H1 (cell line): Measurements from ENCODE around the gene AAK1. TPM values are rescaled to one million over a fixed set of nuclear protein-coding genes. Genes with fewer than 3 reads are reported as not detected.

ENCODE experiments used
- ATF2 ChIP-seq: IDR thresholded peaks from 2 replicates; pipeline ENCODE4 v1.6.1; 2012; ENCODE audit warnings: low read length, inconsistent platforms
- ATF3 ChIP-seq: IDR thresholded peaks from 2 replicates; pipeline ENCODE4 v1.6.1; 2011; ENCODE audit warnings: low read depth, mild to moderate bottlenecking, low read length; ENCODE audit not compliant: insufficient read depth
- RAD21 ChIP-seq, 2 experiments: IDR thresholded peaks in 1 of 2; conservative IDR thresholded peaks in 1 of 2; 2 replicates each; pipeline ENCODE4 v1.6.1; 2011; ENCODE audit warnings: low read depth in 2 of 2, low read length in 2 of 2, improper control_type of control experiment in 1 of 2, inconsistent platforms in 1 of 2, mild to moderate bottlenecking in 1 of 2, moderate library complexity in 1 of 2
- SIN3A ChIP-seq, 2 experiments: IDR thresholded peaks in 1 of 2; conservative IDR thresholded peaks in 1 of 2; 2 replicates each; pipeline ENCODE4 v1.6.1; 2011 to 2012; ENCODE audit warnings: low read length in 2 of 2, improper control_type of control experiment in 1 of 2, low read depth in 1 of 2, mild to moderate bottlenecking in 1 of 2
- polyA plus RNA-seq, 7 experiments: library from polyadenylated mRNA; depleted of rRNA in 3 of 7; stranded (reverse) in 5 of 7; unstranded in 2 of 7; fragments of >200 nt in 5 of 7; fragments of 200-250 nt in 2 of 7; gene quantifications; 1 replicate in 5 of 7; 2 replicates in 1 of 7; 4 replicates in 1 of 7; pipeline versions ENCODE4 v1.2.1 to v1.2.3, GENCODE V29; 2011 to 2013; ENCODE audit warnings: missing spikeins in 2 of 7, mixed read lengths in 2 of 7
- total RNA-seq: library from RNA; stranded (reverse); fragmentation: NEBNext Ultra II Directional; extraction: Animal tissue kit (Norgen Biotek cat#: 25700); gene quantifications from 2 replicates; pipeline ENCODE4 v1.2.1, GENCODE V29; 2021

AAK1 gene
- total and polyA plus RNA-seq, 2 of the 8 experiments (the other 6 are each of a cell fraction or from before 2014, with no cell fraction given) = 10.0 to 40.5 TPM

DNA sequence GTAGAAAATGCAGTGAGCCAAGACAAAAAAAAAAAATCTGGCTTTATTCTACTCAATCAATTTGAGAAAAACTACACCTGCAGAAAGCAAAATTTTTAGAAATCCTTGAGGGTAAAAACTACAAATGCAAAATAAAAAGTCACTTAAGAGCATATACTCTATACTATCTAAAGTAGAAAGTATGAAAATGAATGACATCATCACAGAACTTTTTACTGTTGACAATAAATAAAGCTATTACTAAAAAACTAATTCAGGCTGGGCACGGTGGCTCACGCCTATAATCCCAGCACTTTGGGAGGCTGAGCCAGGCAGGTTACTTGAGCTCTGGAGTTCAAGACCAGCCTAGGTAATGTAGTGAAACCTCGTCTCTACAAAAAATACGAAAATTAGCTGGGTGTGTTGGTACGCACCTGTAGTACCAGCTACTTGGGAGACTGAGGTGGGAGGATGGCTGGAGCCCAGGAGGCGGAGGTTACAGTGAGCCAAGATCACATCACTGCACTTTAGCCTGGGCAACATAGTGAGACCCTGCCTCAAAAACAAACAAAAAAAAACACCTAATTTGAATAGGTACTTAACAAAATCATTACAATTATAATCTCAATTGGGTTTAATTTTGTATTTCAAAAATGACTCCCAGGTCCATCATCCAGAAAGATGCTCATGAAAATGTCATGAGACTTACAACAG, 213.9 kb downstream of the AAK1 start (continued):
- TF ChIP-seq ATF2 (no peak), RAD21 (IDR thresholded peaks at IDR 0.05 in 1 of 2, conservative IDR thresholded peaks at IDR 0.05 in 1 of 2; ENCODE audit: low read depth in 2 of 2, low read length in 2 of 2) (no peak), SIN3A (conservative IDR thresholded peaks at IDR 0.05 in 1 of 2, IDR thresholded peaks at IDR 0.05 in 1 of 2; ENCODE audit: low read depth in 1 of 2, low read length in 2 of 2) (no peak), ATF3 (no peak)
